Left kidney (tissue), 2 donors: ENCODE data around the gene APRT. TPM values are rescaled to one million over a fixed set of nuclear protein-coding genes. Genes with fewer than 3 reads are reported as not detected.

Experiments used
- DNase-seq: peaks from one replicate; pipeline ENCODE4 v3.0.0-alpha.2; 2013
- polyA plus RNA-seq: library from polyadenylated mRNA; unstranded; fragments of 120-200 nt; gene quantifications from one replicate; pipeline ENCODE4 v1.2.1, GENCODE V29; 2013; ENCODE audit not compliant: insufficient read length

The APRT gene
- polyA plus RNA-seq, 1 donor: 72.3 TPM

DNA sequence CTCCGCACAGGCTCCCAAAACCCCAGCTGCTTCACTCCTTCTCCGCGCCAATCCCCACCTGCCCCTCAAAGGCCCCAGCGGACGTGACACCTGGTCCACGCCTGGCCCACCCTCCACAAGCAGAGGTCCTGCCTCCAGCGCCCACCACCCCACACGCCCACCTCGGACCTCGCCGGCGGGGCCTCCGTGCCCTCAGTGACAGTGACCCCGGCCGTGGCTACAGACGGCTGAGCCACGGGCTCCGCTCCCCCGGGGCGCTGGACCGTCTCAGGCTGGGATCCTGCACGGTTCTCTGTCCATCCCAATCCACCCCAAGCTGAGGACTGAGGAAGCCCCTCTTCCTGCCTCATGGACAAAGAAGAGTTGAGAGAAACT lies 51.8 kb downstream of the APRT start:
- no peak for DNase-seq

Other genes with a start within 250 kb of the APRT start
- 35.8 TPM for gene ZC3H18, start 241.5 kb downstream of the APRT start, polyA plus RNA-seq
- gene IL17C, start 173.4 kb downstream of the APRT start, polyA plus RNA-seq: 0.13 TPM
- 84.5 TPM for gene CYBA, start 160.9 kb downstream of the APRT start, polyA plus RNA-seq
- 24.5 TPM for gene MVD, start 148.8 kb downstream of the APRT start, polyA plus RNA-seq
- gene SNAI3, start 125.4 kb downstream of the APRT start, polyA plus RNA-seq: 0.58 TPM
- gene RNF166, start 105.5 kb downstream of the APRT start, polyA plus RNA-seq: 15.3 TPM
- 8.2 TPM for gene CTU2, start 105.4 kb downstream of the APRT start, polyA plus RNA-seq
- gene PIEZO1, start 26.7 kb downstream of the APRT start, polyA plus RNA-seq: 31.9 TPM
- gene CDT1, start 8.1 kb downstream of the APRT start, polyA plus RNA-seq: 13.3 TPM
- gene GALNS, start 45.0 kb upstream of the APRT start, polyA plus RNA-seq: 22.2 TPM
- 73.7 TPM for gene TRAPPC2L, start 45.2 kb upstream of the APRT start, polyA plus RNA-seq
- not detected for gene PABPN1L, start 54.7 kb upstream of the APRT start, polyA plus RNA-seq
- gene CBFA2T3, start 165.3 kb upstream of the APRT start, polyA plus RNA-seq: 2.1 TPM